A673 (cell line): ENCODE data around the gene PPIG.

Experiments used
- CTCF ChIP-seq: fragments of 300-800, 200-600 bp; sonication (generic); conservative IDR thresholded peaks from 2 replicates; pipeline ENCODE4 v1.5.1; 2017; ENCODE audit warnings: low read depth, mild to moderate bottlenecking, antibody characterized with exemption, low read length, moderate library complexity, mixed read lengths
- EZH2 ChIP-seq: fragments of 200-600 bp; sonication (generic); IDR thresholded peaks from 2 replicates; pipeline ENCODE4 v1.6.1; 2017; ENCODE audit warnings: borderline replicate concordance, low read depth, mild to moderate bottlenecking, mixed read lengths, antibody characterized with exemption, low read length; ENCODE audit not compliant: poor library complexity, severe bottlenecking

- TF ChIP-seq EZH2 (no peak), CTCF (no peak)
Measured at GRCh38 chr2:169644173-169644572, 60.0 kb downstream of the PPIG start.
